DMS153 (cell line): ENCODE data around the gene MTFP1.
A peak's percentile ranks its signal among the peaks of the same experiment; 100 is the strongest.
"Not testable (repeated sequence)": the region's sequence is repeated elsewhere in the genome, so short reads cannot be mapped to it uniquely, and the experiment has no call there.

Experiments used
- DNase-seq: peaks from one replicate; lab custom pipeline; 2025; lab: John Stamatoyannopoulos, UW

Gene MTFP1

DNA sequence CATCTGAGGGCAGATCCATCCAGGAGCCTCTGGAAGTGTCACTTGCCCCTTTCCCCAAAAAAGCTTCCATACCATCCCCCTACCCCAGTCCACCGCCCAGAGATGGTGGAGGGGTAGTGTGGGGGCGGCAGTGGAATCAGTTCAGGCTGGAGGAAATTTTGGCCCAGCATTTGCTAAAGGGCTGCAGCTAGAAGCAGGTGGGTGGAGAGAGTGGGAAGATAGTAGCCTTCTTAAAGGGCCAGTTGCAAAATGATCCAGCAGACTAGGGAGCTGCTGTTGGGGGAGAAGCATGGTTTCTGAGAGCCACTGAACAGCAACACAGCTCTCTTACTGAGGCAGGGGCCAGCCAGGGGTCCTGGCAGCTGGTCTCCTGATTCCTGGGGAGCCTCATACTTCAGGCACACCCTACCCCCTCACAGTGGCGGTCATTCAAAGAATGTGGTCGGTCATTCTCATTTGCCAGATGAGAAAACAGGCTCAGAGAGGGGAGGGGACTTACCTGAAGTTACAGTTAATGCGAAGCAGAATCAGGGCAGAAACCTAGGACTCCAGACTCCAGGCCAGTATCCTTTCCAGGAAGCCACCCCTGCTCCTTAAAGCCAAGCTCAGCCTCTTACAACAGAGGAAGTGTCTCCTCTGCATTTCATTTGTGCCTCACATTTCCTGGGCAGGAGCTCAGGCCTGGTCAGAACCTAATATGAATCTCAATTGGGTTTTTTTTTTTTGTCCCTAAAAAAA is 23.4 kb upstream of the MTFP1 start:
- no peak for DNase-seq

DNA sequence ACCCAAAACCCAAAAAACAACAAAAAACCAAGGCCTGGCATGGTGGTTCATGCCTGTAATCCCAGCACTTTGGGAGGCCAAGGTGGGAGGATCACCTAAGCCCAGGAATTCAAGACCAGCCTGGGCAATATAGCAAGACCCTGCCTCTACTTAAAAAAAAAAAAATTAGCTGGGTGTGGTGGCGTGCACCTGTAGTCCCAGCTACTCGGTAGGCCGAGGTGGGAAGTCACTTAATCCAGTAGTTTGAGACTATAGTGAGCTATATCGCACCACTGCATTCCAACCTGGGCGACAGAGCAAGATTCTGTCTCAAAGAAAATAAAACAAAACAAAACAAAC is 22.8 kb upstream of the MTFP1 start:
- DNase-seq, result not testable (repeated sequence)

DNA sequence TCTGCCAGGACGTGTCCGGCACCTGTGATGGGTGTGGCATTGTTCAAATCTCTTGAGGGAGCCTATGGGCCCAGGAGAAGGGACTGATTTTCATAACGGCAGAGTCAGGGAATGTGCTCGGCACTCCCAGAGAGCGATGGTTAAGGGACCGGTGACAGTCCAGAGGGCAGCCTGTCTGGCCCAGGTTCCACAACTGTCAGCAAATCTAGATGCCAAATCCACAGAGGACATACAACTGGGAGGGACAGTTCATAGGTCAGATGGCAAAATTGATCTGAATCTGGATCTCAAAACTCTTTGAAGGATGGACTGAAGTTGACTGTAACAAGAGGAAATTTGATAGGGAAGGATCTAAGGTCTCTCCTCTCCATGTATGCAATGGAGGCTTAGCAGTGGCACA is 21.3 kb upstream of the MTFP1 start:
- DNase-seq, result no peak

DNA sequence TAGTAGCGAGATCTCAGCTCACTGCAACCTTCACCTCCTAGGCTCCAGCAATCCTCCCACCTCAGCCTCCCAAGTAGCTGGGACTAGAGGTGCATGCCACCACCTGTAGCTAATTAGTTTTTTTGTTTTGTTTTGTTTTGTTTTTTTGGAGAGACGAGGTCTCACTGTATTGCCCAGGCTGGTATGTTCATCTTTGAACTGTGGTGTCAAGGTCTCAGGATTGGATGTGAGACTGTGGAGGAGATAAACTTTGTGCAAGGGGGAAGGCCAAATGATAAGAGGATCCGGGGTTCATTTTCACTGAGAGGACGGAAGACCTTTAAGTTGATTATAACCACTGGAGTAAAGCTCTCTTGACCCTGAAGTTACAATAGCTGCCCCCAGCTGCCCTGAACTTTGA is 19.8 kb upstream of the MTFP1 start:
- no peak for DNase-seq

DNA sequence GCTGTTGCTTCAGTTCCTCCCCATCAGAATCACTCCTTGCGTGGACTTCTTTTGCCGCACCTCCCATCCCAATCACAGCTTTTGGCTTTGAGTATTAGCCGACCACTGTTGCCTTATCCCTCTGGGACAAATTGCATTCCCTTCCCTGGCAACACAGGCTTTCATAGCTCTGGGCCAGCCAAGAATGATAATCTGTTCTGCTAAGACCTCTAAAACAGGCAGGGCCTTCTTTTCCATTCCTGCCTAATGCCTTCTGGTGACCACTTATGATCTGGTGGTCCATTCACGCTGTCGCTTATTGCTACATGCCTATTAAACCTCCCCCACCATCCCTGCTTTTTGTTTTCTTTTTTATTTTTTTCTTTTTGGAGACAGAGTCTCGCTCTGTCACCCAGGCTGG is 19.2 kb upstream of the MTFP1 start:
- no peak for DNase-seq

DNA sequence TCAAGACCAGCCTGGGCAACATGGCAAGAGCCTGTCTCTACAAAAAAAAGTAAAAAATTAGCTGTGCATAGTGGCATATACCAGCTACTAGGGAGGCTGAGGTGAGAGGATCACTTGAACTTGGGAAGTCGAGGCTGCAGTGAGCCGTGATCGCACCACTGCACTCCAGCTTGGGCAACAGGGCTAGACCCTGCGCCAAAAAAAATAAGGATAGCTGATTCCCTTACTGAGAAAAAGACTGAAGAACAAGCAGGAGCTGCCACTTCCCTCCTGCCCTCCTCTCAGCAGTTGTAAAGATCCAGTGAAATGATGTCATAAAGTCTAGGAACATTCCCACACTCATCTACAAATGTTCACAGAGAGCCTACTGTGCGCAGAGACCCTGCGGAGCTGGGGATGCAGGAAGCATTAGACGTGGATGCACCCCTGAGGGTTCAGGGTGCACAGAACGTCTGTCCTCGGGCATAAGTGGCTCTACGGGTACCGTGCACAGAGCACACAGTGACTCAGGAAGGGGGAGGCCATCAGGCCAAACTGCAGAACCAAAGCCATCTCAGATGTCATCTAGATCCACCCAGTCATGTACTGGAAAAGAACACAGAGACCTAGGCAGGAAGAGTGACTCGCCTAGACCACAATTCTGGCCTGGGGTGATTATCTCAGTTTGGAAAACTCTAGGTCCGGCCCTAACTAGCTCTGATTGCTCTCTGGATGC is 17.0 kb upstream of the MTFP1 start:
- DNase-seq, result no peak

DNA sequence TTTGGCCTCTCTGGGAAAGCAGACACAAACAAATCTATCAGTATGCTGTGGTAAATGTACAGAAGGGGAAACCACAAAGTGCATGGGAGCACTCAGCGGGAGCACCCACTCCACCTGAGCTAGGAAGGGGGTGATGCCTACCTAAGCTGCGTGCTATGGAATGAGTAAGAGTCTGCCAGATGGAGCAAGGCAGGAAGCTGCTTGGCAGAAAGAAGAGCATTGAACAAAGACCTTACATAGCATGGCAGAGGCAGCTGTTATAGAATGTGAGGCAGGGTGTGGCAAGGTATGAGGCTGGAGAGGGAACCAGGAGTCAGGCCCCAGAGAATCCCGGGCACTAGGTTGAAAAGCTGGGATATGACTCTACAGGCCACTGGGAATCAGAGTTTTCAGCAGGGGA is 13.8 kb upstream of the MTFP1 start:
- DNase-seq, result no peak

DNA sequence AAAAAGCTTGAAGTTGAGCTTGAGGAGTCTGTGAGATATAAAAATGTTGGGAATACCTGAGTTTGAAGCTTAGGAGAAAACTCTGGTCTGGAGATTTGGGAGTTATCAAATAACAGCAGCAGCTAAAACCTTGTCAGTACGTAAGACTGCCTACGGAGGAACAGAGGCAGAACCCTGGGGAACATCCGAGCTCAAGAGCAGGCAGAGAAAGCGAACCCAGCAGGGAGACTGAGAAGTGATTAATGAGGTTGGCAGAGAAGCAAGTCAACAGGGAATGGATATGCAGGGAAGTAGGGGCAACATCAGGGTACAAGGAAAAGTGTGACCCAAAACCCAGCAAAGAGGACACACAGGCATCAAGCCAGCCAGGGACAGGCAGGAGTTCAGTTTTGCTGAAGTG is 12.6 kb upstream of the MTFP1 start:
- DNase-seq, result no peak

DNA sequence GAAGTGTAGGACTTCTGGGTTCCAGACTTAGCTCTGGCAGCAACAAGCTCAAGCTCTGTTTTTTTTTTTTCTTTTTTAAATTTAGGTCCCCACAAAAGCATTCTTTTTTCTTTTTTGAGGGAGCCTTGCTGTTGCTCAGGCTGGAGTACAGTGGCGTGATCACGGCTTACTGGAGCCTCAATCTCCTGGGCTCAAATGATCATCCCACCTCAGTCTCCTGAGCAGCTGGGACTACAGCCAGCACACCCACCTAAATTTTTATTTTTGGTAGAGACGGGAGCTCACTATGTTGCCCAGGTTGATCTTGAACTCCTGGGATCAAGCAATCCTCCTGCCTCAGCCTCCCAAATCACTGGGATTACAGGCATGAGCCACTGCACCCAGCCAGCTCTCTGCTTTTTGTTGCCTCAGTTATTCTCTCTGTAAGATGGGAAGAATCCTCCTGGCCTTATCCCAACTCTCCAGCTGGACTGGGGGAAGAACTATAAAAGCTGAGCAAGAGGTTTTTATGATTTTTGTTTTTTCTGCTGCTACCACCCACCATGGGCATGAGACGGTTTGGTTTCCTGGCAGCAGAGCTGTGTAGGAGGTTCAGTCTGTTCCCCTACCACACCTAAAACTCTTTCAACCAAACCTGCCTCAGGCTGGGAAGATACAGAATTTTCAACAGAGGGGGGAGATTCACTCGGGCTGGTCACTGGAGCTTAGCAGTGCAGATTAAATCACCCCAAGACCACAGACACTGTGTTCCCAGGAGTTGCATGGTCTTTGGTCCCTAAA is 11.6 kb upstream of the MTFP1 start:
- no peak for DNase-seq

DNA sequence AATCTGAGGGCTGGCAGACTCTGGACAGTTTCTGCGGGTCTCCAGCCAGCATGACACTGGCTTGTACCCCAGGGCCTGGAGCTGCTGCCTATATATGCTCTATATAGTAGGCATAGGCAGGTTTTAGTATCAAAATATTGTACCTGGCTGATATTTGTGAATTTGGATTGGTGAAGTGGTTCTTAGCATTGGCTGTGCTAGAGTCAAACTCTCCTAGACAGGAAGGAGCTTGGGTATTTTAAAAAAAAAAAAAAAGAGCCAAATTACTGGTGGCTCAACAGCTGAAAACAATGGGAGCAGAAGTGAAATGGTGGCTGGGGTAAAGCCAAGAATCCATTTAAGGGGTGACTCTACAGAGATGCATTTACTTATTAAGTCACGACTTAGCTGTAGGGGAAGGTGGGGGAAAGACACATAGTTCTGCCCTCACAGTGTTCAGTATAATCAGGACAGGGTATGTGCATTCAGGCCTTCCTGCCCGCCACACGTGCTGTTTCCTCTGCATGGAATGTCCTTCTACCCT is 11.0 kb upstream of the MTFP1 start:
- no peak for DNase-seq

DNA sequence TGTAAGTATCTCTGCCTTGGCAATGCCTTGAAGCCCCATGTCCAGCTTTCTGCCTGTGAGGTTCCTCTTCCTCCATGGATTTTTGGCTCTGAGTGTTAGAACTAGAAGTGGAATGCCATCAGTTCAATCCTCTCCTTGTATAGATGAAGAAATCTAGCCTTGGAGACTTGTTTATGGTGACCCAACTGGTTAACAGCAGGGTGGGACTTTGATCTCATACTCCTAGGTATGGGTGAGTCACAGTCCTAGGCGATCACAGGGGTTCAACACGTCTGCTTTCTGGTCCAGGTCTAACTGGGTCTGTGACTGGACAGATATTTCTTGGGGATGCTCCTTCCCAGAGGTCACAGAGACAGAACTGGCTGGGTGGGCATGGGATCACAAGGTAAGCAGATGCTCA is 9.2 kb upstream of the MTFP1 start:
- DNase-seq, result no peak

DNA sequence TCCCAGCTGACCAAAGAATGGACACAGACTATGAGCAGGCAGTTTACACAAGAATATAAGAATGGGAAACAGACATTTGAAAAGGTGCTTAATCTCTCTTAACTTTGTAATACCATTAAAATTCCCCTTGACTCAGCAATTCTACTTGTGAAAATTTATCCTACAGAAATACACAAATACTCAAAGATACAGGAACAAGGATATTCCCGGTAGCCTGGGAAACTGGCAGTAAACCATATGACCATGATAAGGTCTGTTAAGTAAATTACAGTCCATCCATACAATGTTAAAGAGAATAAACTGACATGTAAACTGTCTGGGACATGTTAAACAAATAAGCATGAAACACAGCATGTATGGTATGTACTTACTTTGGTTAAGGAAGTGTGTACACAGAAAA is 8.7 kb upstream of the MTFP1 start:
- DNase-seq, result no peak

DNA sequence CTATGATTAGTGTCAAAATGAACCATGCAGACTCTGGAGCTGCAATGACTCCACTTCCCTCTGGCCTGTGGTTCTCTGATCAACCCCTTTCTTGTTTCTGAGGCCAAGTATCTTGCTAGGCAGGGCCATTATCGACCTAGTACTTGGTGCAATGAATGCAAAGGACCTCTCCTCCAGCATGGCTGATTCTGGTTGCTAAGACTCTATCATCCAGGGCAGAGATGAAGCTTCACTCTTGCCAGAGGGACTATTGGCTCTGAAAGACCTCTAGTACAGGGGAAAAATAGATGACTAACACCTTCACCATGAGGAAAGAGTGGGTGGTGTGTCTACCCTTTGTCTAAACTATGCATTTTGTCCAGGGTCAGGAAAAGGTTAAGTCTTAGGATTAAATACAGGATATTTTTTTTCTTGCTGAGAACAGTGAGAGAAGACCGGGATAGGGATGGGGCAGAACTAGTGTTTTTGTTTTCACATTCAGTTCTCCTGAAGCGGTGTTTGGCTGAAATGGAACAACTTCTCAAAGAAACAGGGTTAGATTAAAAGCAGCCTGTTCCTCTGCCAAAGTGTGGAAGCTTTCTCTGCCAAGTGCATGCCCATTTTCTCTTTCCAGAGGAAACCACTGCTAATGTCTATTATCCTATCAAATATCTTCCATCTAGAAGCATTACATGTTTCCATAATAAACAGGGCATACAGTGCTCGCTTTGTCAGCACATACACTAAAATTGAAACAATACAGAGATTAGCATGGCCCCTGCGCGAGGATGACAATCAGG is 5.0 kb upstream of the MTFP1 start:
- DNase-seq, result no peak

DNA sequence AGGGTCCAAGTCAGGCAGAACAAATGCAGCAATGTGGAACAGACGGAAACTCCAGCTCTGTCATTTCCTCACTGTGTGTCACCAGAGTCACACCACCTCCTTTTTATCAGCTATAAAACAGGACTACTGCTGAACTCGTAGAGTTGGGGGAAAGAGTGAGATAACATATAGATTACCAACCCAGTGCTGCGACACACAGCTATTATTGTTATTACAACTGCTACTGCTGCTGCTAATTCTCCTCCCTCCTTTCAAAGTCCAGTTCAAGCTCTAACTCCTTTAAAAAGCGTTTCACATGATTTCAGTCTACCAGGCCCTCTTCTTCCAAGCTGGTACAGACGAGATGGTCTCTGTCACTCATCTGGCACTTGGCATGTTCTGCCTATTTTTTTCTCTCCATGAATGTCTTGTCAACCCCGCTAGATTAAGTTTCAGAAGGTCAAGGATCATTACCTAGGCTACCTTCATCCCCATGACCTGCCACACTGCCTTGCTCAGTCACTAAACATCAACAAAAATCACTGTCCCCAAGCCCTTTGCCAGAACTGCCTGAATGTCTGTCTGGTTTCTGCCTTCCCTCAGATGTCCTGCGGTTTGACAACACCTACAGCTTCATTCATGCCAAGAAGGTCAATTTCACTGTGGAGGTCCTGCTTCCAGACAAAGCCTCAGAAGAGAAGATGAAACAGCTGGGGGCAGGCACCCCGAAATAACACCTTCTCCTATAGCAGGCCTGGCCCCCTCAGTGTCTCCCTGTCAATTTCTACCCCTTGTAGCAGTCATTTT is 3.7 kb upstream of the MTFP1 start:
- DNase-seq, result no peak

DNA sequence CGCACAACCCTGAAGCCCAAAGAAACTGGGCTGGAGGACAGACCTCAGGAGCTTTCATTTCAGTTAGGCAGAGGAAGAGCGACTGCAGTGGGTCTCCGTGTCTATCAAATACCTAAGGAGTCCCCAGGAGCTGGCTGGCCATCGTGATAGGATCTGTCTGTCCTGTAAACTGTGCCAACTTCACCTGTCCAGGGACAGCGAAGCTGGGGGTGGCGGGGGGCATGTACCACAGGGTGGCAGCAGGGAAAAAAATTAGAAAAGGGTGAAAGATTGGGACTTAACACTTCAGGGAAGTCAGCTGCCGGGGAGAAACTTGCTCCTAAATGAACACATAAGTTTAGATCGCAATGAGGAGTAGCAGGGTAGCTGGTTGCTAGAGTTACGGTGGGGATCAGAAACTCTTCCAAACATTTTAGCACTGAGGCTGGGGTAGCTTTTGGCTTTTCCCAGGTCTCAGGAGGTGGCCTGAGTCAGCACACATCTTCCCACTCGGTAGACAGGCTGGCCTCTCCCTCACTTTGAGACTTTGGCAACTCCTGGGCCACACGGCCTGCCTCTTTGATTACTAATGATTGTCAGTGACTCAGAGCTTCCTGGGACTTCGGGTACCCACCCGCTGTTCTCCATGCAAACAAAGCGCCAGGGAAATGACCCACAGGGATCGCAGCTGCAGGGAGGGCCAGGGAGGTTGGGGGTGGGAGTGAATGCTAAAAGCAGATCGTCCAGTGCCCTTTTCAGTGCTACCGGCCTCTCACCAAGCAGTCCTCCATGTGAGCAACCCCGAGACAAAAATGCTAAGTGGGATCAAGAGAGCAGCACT is 2.9 kb upstream of the MTFP1 start:
- DNase-seq, result peak; percentile 39

DNA sequence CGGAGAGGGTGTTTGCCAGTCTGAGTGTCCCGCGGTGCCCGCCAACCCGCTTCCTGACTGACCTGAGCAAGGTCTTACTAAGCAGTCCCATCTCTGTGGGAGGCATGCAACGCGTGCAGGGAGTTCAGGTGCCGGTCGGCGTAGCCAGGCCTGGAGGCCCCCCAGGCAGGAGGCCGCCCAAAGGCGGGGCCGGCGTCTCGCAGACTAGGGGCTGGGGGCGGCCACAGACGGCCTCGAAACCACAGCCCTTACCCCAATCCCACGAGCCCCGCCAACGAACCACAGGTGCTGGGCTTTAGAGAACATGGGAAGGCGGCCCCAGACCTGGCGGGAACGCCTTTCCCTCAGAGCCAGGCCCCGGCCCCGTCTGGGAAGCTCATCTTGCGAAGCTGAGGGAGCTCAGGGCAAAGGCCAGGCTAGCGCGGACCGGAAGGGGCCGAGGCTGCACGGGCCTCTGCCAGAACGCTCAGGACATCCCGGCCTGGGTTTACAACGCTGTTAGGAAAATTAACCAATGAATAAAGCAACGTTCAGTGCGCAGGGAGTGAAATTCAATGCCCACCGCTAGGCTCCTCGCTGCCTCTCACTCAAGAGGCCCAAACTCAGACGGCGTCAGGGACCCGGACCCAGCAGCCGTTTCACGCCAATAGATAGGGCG is 2.1 kb upstream of the MTFP1 start:
- no peak for DNase-seq

DNA sequence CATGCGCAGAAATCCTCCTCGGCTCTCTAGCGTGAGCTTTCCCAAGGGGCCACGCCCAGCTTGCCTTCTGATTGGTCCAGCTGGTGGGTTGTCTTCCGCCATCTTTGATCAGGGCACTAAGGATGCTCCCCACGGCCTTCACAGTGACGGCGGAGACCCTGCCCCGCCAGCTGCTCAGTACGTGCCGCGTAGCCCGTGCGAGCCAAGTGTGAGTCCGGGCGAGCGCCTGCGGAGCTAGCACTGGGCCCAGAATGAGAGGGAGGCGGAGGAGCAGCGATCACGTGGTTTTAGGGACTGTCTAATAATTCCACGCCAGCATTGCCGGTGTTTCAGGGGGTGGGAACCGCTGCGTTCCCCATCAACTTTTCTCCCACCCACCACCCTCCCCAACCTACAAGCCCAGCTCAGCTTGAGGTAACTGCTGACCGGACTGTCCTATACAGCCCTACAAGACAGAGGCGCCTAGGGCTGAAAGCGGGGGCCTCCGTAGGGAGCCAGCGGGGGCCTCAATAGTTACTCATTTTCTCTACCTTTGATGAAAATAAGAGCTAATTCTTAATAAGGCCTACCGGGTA is 1.5 kb upstream of the MTFP1 start:
- peak; percentile 99 for DNase-seq

DNA sequence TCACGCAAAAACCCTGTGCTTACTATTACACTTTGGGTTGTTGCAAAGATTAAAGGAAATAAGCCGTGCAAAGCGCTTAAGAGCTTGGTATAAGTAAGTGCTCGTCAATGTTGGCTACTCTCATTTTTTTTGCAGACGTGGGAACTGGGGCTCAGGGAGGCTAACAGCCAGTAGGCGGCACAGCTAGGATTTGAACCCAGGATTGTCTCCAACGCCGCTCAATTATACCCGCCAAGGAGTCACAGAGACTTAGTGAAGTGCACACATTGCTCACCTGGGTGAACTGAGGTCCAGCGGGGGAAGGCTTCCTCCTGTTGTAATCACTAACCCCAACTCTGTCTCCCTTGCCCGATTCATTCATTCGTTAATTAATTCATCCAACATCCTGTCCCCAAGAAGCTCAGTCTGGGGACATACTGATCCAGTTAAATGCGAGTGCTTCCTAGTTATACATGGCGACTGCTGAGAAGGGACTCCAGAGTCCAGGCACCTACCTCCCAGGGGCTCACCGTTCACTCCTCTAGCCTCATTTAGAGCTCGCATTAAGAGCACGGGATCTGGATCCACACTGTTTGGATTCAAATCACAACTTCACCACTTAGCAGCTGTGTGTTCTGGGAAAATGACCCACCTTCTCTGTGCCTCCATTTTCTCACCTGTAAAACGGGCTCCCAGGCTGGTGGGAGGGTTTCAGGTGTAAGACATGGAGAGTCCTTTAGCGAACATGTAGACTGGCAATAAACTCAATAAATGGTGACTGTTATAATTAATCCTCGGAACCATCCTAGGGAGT is 838 bp upstream of the MTFP1 start:
- peak; percentile 36 for DNase-seq

DNA sequence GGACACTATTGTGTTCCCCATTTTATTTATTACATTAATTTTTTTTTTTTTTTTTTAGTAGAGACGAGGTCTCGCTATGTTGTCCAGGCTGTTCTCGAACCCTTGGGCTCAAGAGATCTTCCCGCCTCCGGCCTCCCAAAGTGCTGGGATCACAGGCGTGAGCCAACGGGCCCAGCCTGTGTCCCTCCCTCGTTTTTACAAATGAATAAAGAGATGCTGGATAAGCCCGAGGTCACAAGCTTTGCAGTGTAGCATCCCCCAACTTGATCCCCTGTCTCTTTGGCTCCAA is 297 bp upstream of the MTFP1 start:
- no peak for DNase-seq
